Choroid plexus epithelial cell (primary cell): Measurements from ENCODE around the gene DNASE1L3.

ENCODE experiments used
- DNase-seq: peaks from one replicate; pipeline ENCODE4 v3.0.0-alpha.2; 2010; ENCODE audit warnings: low read depth
- H3K4me3 ChIP-seq: 2 replicates; pipeline ENCODE4 v1.5.1; 2011; ENCODE audit warnings: low read depth, mild to moderate bottlenecking, control low read depth, low read length, moderate library complexity
- CTCF ChIP-seq: conservative IDR thresholded peaks from 2 replicates; pipeline ENCODE4 v1.5.1; 2011; ENCODE audit warnings: low read depth, mild to moderate bottlenecking, control low read depth, inconsistent platforms, low read length, moderate library complexity

DNASE1L3 gene

DNA sequence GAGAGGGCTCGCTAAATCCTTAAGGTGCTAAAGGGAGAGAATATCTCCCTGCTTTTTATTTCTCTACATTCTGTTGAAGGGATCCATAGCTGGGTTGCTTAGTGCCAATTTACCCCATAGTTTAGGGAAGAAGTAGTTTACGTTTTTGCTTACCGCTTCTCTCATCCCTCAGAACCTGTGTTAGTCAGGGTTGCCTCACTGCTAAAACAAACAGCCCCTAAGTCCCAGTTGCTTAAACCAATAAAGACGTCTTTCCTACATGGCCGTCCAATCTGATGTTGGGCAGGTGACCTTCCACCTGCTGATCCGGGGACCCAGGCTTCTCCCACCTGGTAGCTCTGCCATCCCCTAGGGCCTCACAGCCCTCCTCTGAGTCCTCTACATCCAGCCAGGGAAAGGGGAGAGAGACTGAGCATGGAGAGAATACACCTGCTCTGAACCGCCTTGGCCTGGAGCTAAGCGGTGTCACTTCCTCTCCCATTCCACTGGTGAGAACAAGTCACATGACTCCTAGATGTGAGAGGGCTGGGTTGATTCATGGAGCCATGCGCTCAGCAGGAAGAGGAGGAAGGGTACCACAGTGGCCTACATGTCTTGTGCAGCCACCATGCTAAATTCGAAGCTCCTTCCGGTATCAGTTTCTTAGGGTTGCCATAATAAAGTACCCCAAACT is 26.3 kb downstream of the DNASE1L3 start:
- DNase-seq: no peak
- no peak overlapping the region for H3K4me3 ChIP-seq
- TF ChIP-seq CTCF: no peak

GRCh38 chr3:58183891-58184290 is 26.9 kb downstream of the DNASE1L3 start:
- DNase-seq: no peak
- no peak overlapping the region for H3K4me3 ChIP-seq
- TF ChIP-seq CTCF: no peak

DNA sequence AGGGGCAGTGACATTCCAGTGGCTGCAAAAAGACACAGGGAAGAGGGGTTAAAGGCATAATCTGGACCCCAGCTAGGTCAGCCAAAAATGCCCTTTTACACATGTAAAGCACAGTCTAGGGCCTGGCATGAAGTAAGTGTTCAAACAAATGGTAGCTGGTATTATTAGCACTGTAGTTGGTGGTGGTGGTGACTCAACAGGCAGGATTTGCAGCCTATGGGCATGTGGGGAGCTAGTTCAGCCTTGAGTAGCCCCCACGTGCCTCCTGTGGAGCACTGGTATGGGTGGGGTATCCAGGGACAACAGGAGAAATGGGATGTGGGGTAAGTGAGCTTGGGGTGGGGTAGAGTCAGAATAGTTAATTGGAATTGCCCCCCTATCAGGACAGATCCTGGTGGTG is 27.6 kb downstream of the DNASE1L3 start:
- TF ChIP-seq CTCF: no peak
- no peak overlapping the region for H3K4me3 ChIP-seq
- no peak for DNase-seq

- no peak for DNase-seq
- H3K4me3 ChIP-seq: no peak overlapping the region
- no peak for TF ChIP-seq CTCF
Measured at GRCh38 chr3:58180940-58181587, 29.7 kb downstream of the DNASE1L3 start.

DNA sequence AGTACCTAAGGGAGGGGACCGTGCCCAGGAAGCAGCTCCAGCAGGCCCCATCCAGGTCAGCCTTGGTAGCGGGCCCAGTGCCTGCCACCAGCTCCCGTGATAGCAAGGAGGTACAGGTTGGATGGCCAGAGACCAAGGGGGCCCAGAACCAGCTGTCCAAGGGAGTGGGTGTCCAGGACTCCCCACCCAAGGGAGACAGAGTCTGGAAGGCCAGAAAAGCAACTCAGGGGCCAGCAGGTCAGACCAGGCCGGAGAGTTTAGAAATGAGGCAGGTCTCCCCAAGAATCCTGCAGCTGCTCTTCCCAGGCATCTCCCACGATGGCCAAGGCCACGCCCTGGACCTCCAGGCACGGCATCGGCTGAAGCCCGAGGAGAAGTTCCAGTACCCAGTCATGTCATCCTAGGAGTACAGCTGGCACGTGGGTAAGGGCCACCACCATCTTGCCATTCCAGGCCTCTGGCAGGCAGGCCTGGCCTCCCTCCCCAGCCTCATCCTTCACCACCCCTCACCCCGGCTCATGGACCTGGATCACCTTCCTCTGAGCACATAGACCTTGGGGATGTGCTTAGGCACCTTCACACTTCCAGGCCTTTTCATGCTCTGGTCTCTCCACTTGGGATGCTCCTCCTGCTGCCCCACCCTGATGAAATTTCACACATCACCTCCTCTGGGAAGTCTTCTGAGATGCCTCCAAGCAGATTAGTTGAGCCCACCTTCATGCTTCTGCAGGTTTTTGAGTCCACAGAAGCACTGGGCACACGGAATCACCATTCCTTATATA is 30.5 kb downstream of the DNASE1L3 start:
- DNase-seq: no peak

More for the DNA sequence above, 30.5 kb downstream of the DNASE1L3 start:
- no peak for TF ChIP-seq CTCF
- H3K4me3 ChIP-seq: no peak overlapping the region
